ENCODE measurements around the gene SNAP23. TPM values are rescaled to one million over a fixed set of nuclear protein-coding genes. Genes with fewer than 3 reads are reported as not detected.
"Not testable (repeated sequence)": the region's sequence is repeated elsewhere in the genome, so short reads cannot be mapped to it uniquely, and the experiment has no call there.

The SNAP23 gene
- total RNA-seq, 2 experiments from 2014 or later: 47.6 to 57.9 TPM

- peak overlapping the region; percentile 43 for H3K27ac Mint-ChIP-seq
- no peaks in the 10 kb centered on the region for H3K9me3 Mint-ChIP-seq
- ATAC-seq (ENCODE audit: low read depth) (no peak), DNase-seq (no peak)
- H3K27me3 Mint-ChIP-seq: no peaks in the 10 kb centered on the region
- peaks cover 27% of the 10 kb centered on the region for H3K4me1 Mint-ChIP-seq
- H3K36me3 Mint-ChIP-seq: peaks cover 17% of the 10 kb centered on the region
- POLR2A ChIA-PET: no interaction called here
- no peak overlapping the region for H3K4me3 Mint-ChIP-seq
These were observed 58.1 kb downstream of the SNAP23 start for GRCh38 chr15:42553554-42553953.

GRCh38 chr15:42556550-42557207 lies 61.2 kb downstream of the SNAP23 start:
- not testable (repeated sequence) for H3K27me3 Mint-ChIP-seq
- H3K36me3 Mint-ChIP-seq: peaks cover 18% of the 10 kb centered on the region

GRCh38 chr15:42558739-42559138 lies 63.3 kb downstream of the SNAP23 start:
- Mint-ChIP-seq H3K9me3 (no peaks in the 10 kb centered on the region), H3K36me3 (peaks cover 15% of the 10 kb centered on the region), H3K27me3 (no peaks in the 10 kb centered on the region), H3K4me3 (no peak overlapping the region), H3K27ac (no peak overlapping the region), H3K4me1 (peaks cover 8% of the 10 kb centered on the region)
- POLR2A ChIA-PET: interaction anchor here (1.0 kb wide), 1 partner anchor 11 kb away, joined by 3 read pairs; the partner anchor contains the start of genes HAUS2 and LRRC57
- no peak for ATAC-seq (ENCODE audit: low read depth)
- DNase-seq: no peak

More at GRCh38 chr15:42556550-42557207, 61.2 kb downstream of the SNAP23 start:
- H3K27ac Mint-ChIP-seq; H3K4me3 Mint-ChIP-seq; ATAC-seq (ENCODE audit: low read depth); H3K9me3 Mint-ChIP-seq; DNase-seq: not testable (repeated sequence)
- H3K4me1 Mint-ChIP-seq: peaks cover 16% of the 10 kb centered on the region
- POLR2A ChIA-PET: interaction anchor here (0.6 kb wide), 1 partner anchor 1604 kb away, joined by 3 read pairs; the partner anchor contains the start of gene CHAC1

GRCh38 chr15:42575188-42576039 lies 80.0 kb downstream of the SNAP23 start, which contains the start of gene STARD9:
TSS of gene STARD9 (plus strand) at chr15:42575606. CDS start at chr15:42575716, 110 bp downstream.
- POLR2A ChIA-PET: interaction anchor here (0.5 to 2.9 kb wide), 13 partner anchors 15 to 603 kb away, joined by 3 to 22 read pairs (median 4); partner anchors contain the start of genes EHD4, GANC, HAUS2 and LRRC57
- Mint-ChIP-seq H3K27me3 (peaks cover 7% of the 10 kb centered on the region), H3K4me3 (peak within 1 kb of the TSS; percentile 92), H3K36me3 (peaks cover 9% of the 10 kb centered on the region), H3K9me3 (no peaks in the 10 kb centered on the region), H3K4me1 (peaks cover 29% of the 10 kb centered on the region), H3K27ac (peak within 1 kb of the TSS; percentile 88)
- DNase-seq (peak; percentile 97), ATAC-seq (ENCODE audit: low read depth) (peak; percentile 92)

GRCh38 chr15:42576040-42576594 lies 80.7 kb downstream of the SNAP23 start:
- H3K27ac Mint-ChIP-seq: peak overlapping the region; percentile 88
- peaks cover 7% of the 10 kb centered on the region for H3K36me3 Mint-ChIP-seq
- peaks cover 35% of the 10 kb centered on the region for H3K4me1 Mint-ChIP-seq
- POLR2A ChIA-PET: interaction anchor here (0.8 to 2.9 kb wide), 8 partner anchors 15 to 604 kb away, joined by 3 to 22 read pairs (median 7); partner anchors contain the start of genes EHD4, GANC, HAUS2 and LRRC57
- H3K27me3 Mint-ChIP-seq: peaks cover 7% of the 10 kb centered on the region
- H3K9me3 Mint-ChIP-seq: no peaks in the 10 kb centered on the region
- ATAC-seq (ENCODE audit: low read depth): no peak
- peak overlapping the region; percentile 92 for H3K4me3 Mint-ChIP-seq
- DNase-seq: no peak

- ATAC-seq (ENCODE audit: low read depth) (no peak), DNase-seq (no peak)
- POLR2A ChIA-PET: interaction anchor here (0.8 to 2.9 kb wide), 3 partner anchors 28 to 32 kb away, joined by 3 to 13 read pairs (median 4); partner anchors contain the start of genes HAUS2 and LRRC57
- no peaks in the 10 kb centered on the region for H3K9me3 Mint-ChIP-seq
- H3K27me3 Mint-ChIP-seq: peaks cover 7% of the 10 kb centered on the region
- peaks cover 6% of the 10 kb centered on the region for H3K36me3 Mint-ChIP-seq
- H3K27ac Mint-ChIP-seq: no peak overlapping the region
- peak overlapping the region; percentile 92 for H3K4me3 Mint-ChIP-seq
- H3K4me1 Mint-ChIP-seq: peaks cover 38% of the 10 kb centered on the region
These were observed 81.3 kb downstream of the SNAP23 start for GRCh38 chr15:42576776-42577175.

GRCh38 chr15:42577514-42578031 lies 82.1 kb downstream of the SNAP23 start:
- no peak overlapping the region for H3K27ac Mint-ChIP-seq

GRCh38 chr15:42578984-42579537 lies 83.6 kb downstream of the SNAP23 start:
- Mint-ChIP-seq H3K27me3 (peaks cover 7% of the 10 kb centered on the region), H3K27ac (no peak overlapping the region), H3K4me1 (peaks cover 45% of the 10 kb centered on the region), H3K36me3 (peaks cover 1% of the 10 kb centered on the region), H3K9me3 (no peaks in the 10 kb centered on the region), H3K4me3 (no peak overlapping the region)
- DNase-seq: no peak
- no peak for ATAC-seq (ENCODE audit: low read depth)
- POLR2A ChIA-PET: interaction anchor here (0.6 kb wide), 1 partner anchor 1200 kb away, joined by 3 read pairs; no protein-coding TSS in a partner anchor

More at GRCh38 chr15:42577514-42578031, 82.1 kb downstream of the SNAP23 start:
- DNase-seq (no peak), ATAC-seq (ENCODE audit: low read depth) (no peak)
- Mint-ChIP-seq H3K9me3 (no peaks in the 10 kb centered on the region), H3K4me1 (peaks cover 42% of the 10 kb centered on the region), H3K27me3 (peaks cover 7% of the 10 kb centered on the region), H3K4me3 (peak overlapping the region; percentile 11), H3K36me3 (peaks cover 2% of the 10 kb centered on the region)
- POLR2A ChIA-PET: interaction anchor here (0.9 to 2.9 kb wide), 2 partner anchors 29 to 31 kb away, joined by 4 to 13 read pairs; partner anchors contain the start of genes HAUS2 and LRRC57

- Mint-ChIP-seq H3K9me3 (no peaks in the 10 kb centered on the region), H3K4me1 (peaks cover 37% of the 10 kb centered on the region), H3K27me3 (peaks cover 7% of the 10 kb centered on the region), H3K4me3 (peak overlapping the region; percentile 87), H3K27ac (peak overlapping the region; percentile 87), H3K36me3 (peaks cover 9% of the 10 kb centered on the region)
- peak; percentile 86 for DNase-seq
- peak; percentile 100 for ATAC-seq (ENCODE audit: low read depth)
- POLR2A ChIA-PET: interaction anchor here (1.0 to 3.2 kb wide), 8 partner anchors 24 to 156 kb away, joined by 3 to 23 read pairs (median 4); partner anchors contain the start of genes CDAN1, HAUS2, LRRC57 and ZNF106
These were observed 85.9 kb downstream of the SNAP23 start for GRCh38 chr15:42581272-42581730.

Other genes starting within 250 kb of the SNAP23 start
- 10 to 100 TPM; 38.3 to 38.6 TPM for gene GANC, start 222.4 kb upstream of the SNAP23 start, total RNA-seq
- 10 to 100 TPM; 39.1 to 42.0 TPM for gene TMEM87A, start 222.2 kb upstream of the SNAP23 start, total RNA-seq
- gene CAPN3, start 136.1 kb upstream of the SNAP23 start, total RNA-seq: 10 to 100 TPM in 1 of 2 experiments, 1 to 10 TPM in 1; 8.3 to 10.1 TPM
- gene ZNF106, start 4.5 kb upstream of the SNAP23 start, total RNA-seq: 10 to 100 TPM; 50.9 to 51.8 TPM
- gene LRRC57, start 53.2 kb downstream of the SNAP23 start, total RNA-seq: 10 to 100 TPM; 24.5 to 25.8 TPM
- 10 to 100 TPM; 28.7 to 30.2 TPM for gene HAUS2, start 53.2 kb downstream of the SNAP23 start, total RNA-seq
- gene STARD9, start 80.0 kb downstream of the SNAP23 start, total RNA-seq: 10 to 100 TPM; 14.0 to 16.1 TPM
- gene CDAN1, start 241.5 kb downstream of the SNAP23 start, total RNA-seq: 10 to 100 TPM; 33.2 to 35.7 TPM

Measured in activated naive CD8-positive, alpha-beta T cell treated with anti-CD3 and anti-CD28 coated beads, Interleukin-2, amount 10 ng/mL, durations not matched to agents 7 days and 5 days (primary cell).